ENCODE measurements around the gene COG5. TPM values are rescaled to one million over a fixed set of nuclear protein-coding genes. Genes with fewer than 3 reads are reported as not detected.

COG5 gene
- total and polyA plus RNA-seq, 9 of the 15 experiments (the other 6 are each of a cell fraction or from before 2014, with no cell fraction given): 15.3 to 75.1 (median 56.4) TPM

DNA sequence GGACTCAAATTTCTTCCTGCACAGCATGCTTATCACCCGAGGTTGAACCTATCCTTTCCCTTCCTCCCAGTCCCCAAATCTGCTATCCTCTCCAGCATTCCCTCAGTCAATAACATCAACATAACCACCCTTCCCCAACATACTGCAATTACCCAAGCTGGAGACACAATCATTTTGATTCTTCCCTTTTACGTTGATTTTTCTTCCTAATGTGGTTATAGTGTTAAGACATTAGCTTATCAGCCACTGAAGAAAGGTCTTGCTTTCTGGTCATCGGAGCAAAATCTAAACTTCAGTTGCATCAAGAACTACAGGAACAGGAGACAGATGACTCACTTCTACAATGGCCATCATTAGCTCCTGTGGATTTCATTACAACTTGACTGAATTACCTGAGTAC is 398.4 kb downstream of the COG5 start (continued):
- TF ChIP-seq, protein P1, sequence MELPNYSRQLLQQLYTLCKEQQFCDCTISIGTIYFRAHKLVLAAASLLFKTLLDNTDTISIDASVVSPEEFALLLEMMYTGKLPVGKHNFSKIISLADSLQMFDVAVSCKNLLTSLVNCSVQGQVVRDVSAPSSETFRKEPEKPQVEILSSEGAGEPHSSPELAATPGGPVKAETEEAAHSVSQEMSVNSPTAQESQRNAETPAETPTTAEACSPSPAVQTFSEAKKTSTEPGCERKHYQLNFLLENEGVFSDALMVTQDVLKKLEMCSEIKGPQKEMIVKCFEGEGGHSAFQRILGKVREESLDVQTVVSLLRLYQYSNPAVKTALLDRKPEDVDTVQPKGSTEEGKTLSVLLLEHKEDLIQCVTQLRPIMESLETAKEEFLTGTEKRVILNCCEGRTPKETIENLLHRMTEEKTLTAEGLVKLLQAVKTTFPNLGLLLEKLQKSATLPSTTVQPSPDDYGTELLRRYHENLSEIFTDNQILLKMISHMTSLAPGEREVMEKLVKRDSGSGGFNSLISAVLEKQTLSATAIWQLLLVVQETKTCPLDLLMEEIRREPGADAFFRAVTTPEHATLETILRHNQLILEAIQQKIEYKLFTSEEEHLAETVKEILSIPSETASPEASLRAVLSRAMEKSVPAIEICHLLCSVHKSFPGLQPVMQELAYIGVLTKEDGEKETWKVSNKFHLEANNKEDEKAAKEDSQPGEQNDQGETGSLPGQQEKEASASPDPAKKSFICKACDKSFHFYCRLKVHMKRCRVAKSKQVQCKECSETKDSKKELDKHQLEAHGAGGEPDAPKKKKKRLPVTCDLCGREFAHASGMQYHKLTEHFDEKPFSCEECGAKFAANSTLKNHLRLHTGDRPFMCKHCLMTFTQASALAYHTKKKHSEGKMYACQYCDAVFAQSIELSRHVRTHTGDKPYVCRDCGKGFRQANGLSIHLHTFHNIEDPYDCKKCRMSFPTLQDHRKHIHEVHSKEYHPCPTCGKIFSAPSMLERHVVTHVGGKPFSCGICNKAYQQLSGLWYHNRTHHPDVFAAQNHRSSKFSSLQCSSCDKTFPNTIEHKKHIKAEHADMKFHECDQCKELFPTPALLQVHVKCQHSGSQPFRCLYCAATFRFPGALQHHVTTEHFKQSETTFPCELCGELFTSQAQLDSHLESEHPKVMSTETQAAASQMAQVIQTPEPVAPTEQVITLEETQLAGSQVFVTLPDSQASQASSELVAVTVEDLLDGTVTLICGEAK (IDR thresholded peaks at IDR 0.05): peak; percentile 56; the same call in 1 of the 2 replicates
- TF ChIP-seq, protein P1 (CRISPR knock-in tag; IDR thresholded peaks at IDR 0.05): no peak
